Thyroid gland (tissue), 4 donors: Measurements from ENCODE around the gene MAP7D1.

Source experiments
- CTCF ChIP-seq, 6 experiments: fragments of 200-600 bp in 3 of 6; fragments of 450-650 bp in 3 of 6; sonication (generic) in 3 of 6; IDR thresholded peaks; one replicate each; pipeline ENCODE4 v1.5.1; 2016 to 2019; ENCODE audit warnings: antibody characterized with exemption in 6 of 6, mild to moderate bottlenecking in 2 of 6, inconsistent platforms in 1 of 6, moderate library complexity in 1 of 6
- POLR2A ChIP-seq, 2 donors: fragments of 450-650 bp; IDR thresholded peaks; one replicate each; pipeline ENCODE4 v1.6.1; 2017; ENCODE audit warnings: antibody characterized with exemption in 2 of 2, mild to moderate bottlenecking in 2 of 2, moderate library complexity in 1 of 2

GRCh38 chr1:36108314-36108713 is 47.6 kb upstream of the MAP7D1 start:
- TF ChIP-seq CTCF (IDR thresholded peaks at IDR 0.05) (no peak), POLR2A (IDR thresholded peaks at IDR 0.05) (no peak)
